ENCODE measurements around the gene CFAP161.

The CFAP161 gene

DNA sequence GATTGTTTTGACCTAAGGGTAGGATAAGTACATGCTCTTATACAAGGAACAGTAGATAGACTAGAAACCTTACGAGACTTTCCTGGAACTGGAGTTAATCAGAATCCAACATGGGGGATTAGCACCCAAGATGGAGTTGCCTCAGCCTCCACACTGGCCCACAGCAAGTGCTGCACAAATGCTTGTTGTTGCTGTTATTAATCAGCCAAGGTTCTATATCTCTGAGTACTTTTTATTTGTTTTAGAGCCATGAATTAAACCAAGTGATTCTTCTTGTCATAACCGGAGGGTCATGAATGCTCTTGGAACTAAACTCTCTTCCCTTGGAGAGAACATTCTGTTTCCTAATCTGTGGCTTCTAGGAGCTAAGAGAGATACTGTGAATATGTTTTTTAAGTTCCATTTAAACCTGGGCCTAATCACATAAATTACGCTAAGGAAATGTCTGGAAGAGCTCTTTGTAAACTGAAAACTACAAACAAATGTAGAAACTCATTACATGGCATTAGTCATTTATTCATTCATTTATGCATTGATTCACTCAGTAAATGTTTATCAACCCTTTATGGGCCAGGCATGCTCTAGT, 56.9 kb downstream of the CFAP161 start:
- TF ChIP-seq, protein P1, sequence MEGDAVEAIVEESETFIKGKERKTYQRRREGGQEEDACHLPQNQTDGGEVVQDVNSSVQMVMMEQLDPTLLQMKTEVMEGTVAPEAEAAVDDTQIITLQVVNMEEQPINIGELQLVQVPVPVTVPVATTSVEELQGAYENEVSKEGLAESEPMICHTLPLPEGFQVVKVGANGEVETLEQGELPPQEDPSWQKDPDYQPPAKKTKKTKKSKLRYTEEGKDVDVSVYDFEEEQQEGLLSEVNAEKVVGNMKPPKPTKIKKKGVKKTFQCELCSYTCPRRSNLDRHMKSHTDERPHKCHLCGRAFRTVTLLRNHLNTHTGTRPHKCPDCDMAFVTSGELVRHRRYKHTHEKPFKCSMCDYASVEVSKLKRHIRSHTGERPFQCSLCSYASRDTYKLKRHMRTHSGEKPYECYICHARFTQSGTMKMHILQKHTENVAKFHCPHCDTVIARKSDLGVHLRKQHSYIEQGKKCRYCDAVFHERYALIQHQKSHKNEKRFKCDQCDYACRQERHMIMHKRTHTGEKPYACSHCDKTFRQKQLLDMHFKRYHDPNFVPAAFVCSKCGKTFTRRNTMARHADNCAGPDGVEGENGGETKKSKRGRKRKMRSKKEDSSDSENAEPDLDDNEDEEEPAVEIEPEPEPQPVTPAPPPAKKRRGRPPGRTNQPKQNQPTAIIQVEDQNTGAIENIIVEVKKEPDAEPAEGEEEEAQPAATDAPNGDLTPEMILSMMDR (IDR thresholded peaks at IDR 0.05; ENCODE audit: borderline replicate concordance, insufficient read depth, low read depth, low read length) = no peak
- no peak overlapping the region for H3K4me3 ChIP-seq (ENCODE audit: low read depth, low read length)

DNA sequence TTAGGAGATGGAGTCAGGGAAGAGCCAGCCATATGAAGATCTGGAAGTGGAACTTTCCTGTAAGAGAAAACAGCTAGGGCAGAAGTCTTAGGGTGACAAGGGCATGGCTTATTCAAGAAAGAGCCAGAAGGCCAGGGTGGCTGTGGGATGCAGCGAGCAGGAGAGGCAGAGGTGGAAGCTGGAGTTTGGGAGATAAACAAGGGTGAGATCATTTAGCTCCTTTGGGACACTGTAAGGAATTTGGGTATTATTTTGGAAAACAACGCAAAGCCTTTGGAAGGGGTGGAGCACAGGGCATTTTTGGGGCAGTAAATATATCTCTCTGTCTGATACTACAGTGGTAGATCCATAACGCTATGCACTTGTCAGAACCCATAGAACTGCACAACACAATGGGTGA, 57.6 kb downstream of the CFAP161 start:
- no peak overlapping the region for H3K4me3 ChIP-seq (ENCODE audit: low read depth, low read length)
- TF ChIP-seq, protein P1 (IDR thresholded peaks at IDR 0.05; ENCODE audit: borderline replicate concordance, insufficient read depth, low read depth, low read length) = no peak

DNA sequence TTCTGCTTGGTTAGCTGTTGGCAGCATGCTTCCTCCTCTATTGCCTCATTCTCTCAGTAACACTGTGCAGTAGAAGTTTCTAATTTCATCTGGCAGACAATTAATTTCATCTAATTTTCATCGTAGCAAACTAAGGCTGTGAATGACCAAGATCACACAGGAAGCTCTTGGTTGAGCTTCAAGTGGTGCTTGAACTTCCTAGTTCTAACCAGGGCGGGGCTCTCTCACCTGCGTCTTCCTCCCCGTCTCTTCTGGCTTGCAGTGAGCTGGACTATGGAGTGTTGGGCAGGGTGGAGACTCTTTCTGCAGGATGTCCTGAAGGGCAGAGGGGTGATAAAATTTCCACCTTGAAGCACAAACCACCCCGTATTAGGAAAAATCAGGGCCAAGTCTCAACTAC, 60.7 kb downstream of the CFAP161 start:
- TF ChIP-seq, protein P1 (IDR thresholded peaks at IDR 0.05; ENCODE audit: borderline replicate concordance, insufficient read depth, low read depth, low read length) = no peak
- H3K4me3 ChIP-seq (ENCODE audit: low read depth, low read length) = no peak overlapping the region

DNA sequence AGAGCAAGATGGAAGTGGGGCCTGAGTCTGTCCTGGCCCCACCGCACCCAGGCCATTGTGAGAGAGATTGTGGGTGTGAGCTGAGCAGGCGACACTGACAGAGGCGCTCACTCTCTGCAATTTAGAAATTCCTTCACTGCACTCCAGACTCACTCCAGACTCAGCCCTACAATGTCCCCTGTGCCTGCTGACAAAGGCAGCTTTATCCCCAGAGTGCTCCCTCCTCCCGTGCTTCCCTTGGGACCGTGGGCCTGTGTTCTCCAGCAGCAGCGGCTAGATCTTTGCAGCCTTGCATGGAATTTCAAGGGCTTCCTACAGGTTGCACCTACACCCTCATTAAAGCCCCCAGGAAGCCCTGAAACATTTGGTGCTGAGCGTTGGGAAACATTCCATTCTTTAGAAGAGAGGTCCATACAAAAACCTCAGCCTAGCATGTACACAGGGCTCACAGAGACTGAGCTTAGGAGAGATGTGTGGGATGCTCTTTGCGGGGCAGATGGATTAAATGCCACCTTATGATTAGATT, 61.3 kb downstream of the CFAP161 start:
- no peak overlapping the region for H3K4me3 ChIP-seq (ENCODE audit: low read depth, low read length)
- TF ChIP-seq, protein P1 (IDR thresholded peaks at IDR 0.05; ENCODE audit: borderline replicate concordance, insufficient read depth, low read depth, low read length) = no peak

DNA sequence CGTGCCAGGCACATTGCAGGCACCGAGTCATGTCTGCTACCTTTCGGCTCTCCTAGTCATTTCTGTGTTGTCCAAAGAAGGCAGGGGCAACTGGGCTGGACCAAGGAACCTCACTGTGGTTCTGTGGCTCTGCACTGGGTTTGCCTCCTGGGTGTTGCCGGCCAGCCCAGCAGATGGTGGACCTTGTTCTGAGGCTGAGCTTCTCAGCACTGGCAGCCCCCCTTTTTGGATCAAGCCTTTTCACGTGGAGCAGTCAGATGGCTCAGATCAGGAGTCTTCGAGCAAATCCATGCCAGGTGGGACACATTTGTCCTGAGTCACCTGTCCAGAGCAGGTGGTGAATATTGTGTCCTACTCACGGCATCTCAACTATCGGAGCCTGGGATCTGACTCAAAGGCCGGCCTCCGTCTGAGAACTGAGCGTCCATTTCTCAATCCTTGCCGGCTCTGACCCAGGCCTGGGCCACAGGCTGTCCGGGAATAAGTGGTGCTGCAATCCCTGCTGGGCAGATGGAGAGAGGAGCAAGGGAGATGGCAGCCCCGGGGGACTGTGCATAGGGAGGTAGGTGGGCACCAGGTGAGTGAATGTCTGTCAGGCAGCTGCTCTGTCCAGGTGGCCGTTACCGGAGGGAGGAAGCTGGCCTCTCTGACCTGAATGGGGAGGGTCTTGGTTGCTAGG, 62.6 kb downstream of the CFAP161 start, which contains the start of gene IL16:
Gene IL16 (plus strand): TSS at position 304 of the 679 bp plus-strand sequence. CDS start 28,521 bp downstream, outside the sequence.
- TF ChIP-seq, protein P1 (IDR thresholded peaks at IDR 0.05; ENCODE audit: borderline replicate concordance, insufficient read depth, low read depth, low read length) = no peak
- H3K4me3 ChIP-seq (ENCODE audit: low read depth, low read length) = no peak within 1 kb of the TSS

DNA sequence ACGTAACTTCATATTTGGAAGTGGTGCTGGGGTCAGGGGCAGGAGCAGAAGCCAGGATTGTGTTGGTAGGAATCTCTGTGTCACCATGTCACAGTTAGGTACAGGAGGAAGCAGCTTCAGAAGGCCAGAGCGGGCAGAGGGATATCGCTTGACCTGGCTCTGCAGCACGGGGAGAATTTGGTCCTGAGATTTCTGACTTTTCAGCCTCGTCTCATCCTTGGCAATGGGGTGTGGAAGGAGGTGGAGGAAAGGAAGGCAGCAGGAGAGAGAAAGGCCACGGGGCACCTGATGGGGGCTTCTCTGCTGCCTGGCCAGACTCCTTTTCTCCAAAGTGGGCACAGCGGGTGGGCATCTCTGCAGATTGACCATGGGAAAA, 63.2 kb downstream of the CFAP161 start:
- H3K4me3 ChIP-seq (ENCODE audit: low read depth, low read length) = no peak overlapping the region
- TF ChIP-seq, protein P1 (IDR thresholded peaks at IDR 0.05; ENCODE audit: borderline replicate concordance, insufficient read depth, low read depth, low read length) = no peak

Measured in GM12875 (cell line).